Right atrium auricular region (tissue), 2 donors: ENCODE results near the gene CCDC167. TPM values are rescaled to one million over a fixed set of nuclear protein-coding genes. Genes with fewer than 3 reads are reported as not detected.

Experiments used
- DNase-seq: peaks from one replicate; pipeline ENCODE4 v3.0.0-alpha.2; 2019; ENCODE audit warnings: low spot score
- H3K27ac ChIP-seq, 2 donors: fragments of 200-600 bp; sonication (generic); 1 replicate in 1 of 2; 2 replicates in 1 of 2; pipeline ENCODE4 v1.5.1; 2016 to 2019
- H3K27me3 ChIP-seq, 2 donors: fragments of 200-600 bp; sonication (generic); one replicate each; pipeline versions ENCODE4 v1.5.1 to v1.6.0; 2017 to 2019
- H3K36me3 ChIP-seq: fragments of 200-600 bp; sonication (generic); one replicate; pipeline ENCODE4 v1.5.1; 2016
- H3K4me1 ChIP-seq, 2 donors: fragments of 200-600 bp; sonication (generic); one replicate each; pipeline versions ENCODE4 v1.5.1 to v1.6.0; 2017 to 2019
- H3K4me3 ChIP-seq, 2 donors: fragments of 200-600 bp; sonication (generic); 1 replicate in 1 of 2; 2 replicates in 1 of 2; pipeline ENCODE4 v1.5.1; 2017 to 2019; ENCODE audit warnings: mild to moderate bottlenecking in 1 of 2, moderate library complexity in 1 of 2
- H3K9me3 ChIP-seq, 2 donors: fragments of 200-600 bp; sonication (generic); one replicate each; pipeline ENCODE4 v1.5.1; 2019
- CTCF ChIP-seq, 2 donors: fragments of 200-600 bp; sonication (generic); IDR thresholded peaks; one replicate each; pipeline ENCODE4 v1.5.1; 2019; ENCODE audit warnings: antibody characterized with exemption in 2 of 2
- total RNA-seq, 2 donors: library from RNA; depleted of rRNA; stranded (reverse); fragments of >200 nt; gene quantifications; one replicate each; pipeline ENCODE4 v1.1.0, GENCODE V29; 2016

The CCDC167 gene
- total RNA-seq, 2 donors from 2014 or later = 26.1 to 39.6 TPM

GRCh38 chr6:37495244-37495934, 4.3 kb downstream of the CCDC167 start:
- Histone ChIP-seq H3K27me3 (no peaks in the 10 kb centered on the region), H3K27ac (no peak overlapping the region), H3K36me3 (no peaks in the 10 kb centered on the region), H3K4me1 (peaks cover 0 to 28% of the 10 kb centered on the region in 2 donors), H3K9me3 (no peaks in the 10 kb centered on the region), H3K4me3 (no peak overlapping the region)
- DNase-seq = no peak
- no peak for TF ChIP-seq CTCF (IDR thresholded peaks at IDR 0.05)

DNA sequence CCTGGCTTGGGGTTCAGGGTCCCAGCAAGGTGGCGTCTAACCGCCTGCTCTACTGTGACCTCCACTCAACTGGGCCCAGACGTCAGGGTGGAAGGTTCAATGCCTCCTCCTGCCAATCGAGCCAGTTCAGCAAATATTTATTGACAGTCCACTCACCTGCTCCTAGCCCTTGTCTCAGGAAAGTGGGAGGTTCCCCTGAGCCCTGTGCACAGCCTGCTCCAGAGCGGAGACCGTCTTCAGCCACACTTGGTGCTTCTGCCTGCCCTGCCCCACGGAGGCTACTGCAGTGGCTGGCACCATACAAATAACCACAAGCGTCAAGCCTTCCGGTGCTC, 6.1 kb downstream of the CCDC167 start:
- Histone ChIP-seq H3K27me3 (no peaks in the 10 kb centered on the region), H3K27ac (no peak overlapping the region), H3K4me3 (no peak overlapping the region), H3K36me3 (no peaks in the 10 kb centered on the region), H3K4me1 (peaks cover 0 to 33% of the 10 kb centered on the region in 2 donors), H3K9me3 (no peaks in the 10 kb centered on the region)
- no peak for TF ChIP-seq CTCF (IDR thresholded peaks at IDR 0.05)
- no peak for DNase-seq

DNA sequence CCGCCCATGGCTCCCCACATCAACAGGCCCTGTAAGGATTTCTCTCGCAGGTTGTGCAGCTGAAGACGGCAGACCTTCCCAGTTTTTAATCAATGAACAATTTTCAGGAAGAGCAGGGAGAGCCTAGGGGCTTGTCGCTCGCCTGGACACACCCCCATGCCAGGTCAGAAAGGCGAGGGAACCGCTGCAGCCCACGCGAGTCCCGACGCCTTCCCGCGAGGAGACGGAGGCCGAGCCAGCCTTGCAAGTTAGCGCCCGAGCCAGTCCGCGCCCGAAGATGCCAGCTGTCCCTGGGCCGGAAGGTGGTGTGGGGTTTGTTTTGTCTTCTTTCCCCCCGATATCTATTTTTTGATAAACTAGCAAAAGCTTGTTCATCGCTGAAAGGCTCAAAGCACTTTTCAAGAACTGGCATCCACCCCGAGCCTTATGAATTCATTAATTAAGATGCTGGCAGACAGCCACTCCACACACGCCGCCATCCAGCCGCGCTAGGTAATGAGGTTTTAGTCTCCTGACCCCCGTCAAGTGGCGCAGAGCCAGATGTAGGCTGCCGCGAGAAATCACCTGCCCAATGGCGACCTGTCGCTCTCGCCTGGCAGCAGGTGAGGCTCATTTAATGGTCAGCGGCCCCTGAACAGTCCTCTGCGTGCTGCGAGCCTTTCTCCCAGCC, 6.6 kb downstream of the CCDC167 start:
- H3K4me1 ChIP-seq = peaks cover 0 to 31% of the 10 kb centered on the region in 2 donors
- H3K27ac ChIP-seq = no peak overlapping the region
- H3K4me3 ChIP-seq = no peak overlapping the region
- no peaks in the 10 kb centered on the region for H3K9me3 ChIP-seq
- H3K27me3 ChIP-seq = no peaks in the 10 kb centered on the region
- no peak for TF ChIP-seq CTCF (IDR thresholded peaks at IDR 0.05)
- no peak for DNase-seq
- no peaks in the 10 kb centered on the region for H3K36me3 ChIP-seq

GRCh38 chr6:37492236-37492972, 7.3 kb downstream of the CCDC167 start:
- Histone ChIP-seq H3K27me3 (no peaks in the 10 kb centered on the region), H3K4me1 (peaks cover 0 to 31% of the 10 kb centered on the region in 2 donors), H3K36me3 (no peaks in the 10 kb centered on the region), H3K27ac (no peak overlapping the region), H3K4me3 (no peak overlapping the region), H3K9me3 (no peaks in the 10 kb centered on the region)
- no peak for DNase-seq
- no peak for TF ChIP-seq CTCF (IDR thresholded peaks at IDR 0.05)

DNA sequence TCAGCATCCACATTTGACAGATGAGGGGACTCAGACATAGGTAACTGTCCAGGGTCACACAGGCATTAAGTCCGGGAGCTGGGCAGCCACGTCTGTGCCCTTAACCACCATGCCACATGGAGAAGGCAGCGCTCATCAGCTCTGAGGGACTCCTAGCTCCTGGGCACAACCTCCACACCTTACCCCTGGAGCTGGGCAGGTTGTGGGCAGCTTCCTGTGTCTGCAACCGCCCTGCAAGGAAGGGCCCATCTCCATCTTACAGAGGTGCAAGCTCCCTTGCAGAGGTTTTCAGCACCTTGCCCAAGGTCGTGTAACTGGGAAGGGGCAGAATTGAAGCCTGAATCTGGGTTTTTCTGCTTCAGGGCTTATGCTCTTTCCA, 7.9 kb downstream of the CCDC167 start:
- no peak overlapping the region for H3K27ac ChIP-seq

More for the DNA sequence above, 7.9 kb downstream of the CCDC167 start:
- Histone ChIP-seq H3K9me3 (no peaks in the 10 kb centered on the region), H3K27me3 (no peaks in the 10 kb centered on the region), H3K4me1 (peaks cover 0 to 31% of the 10 kb centered on the region in 2 donors), H3K36me3 (no peaks in the 10 kb centered on the region), H3K4me3 (no peak overlapping the region)
- no peak for TF ChIP-seq CTCF (IDR thresholded peaks at IDR 0.05)
- DNase-seq = no peak
